Adrenal gland (tissue), 12 donors: ENCODE data around the gene DLG2. TPM values are rescaled to one million over a fixed set of nuclear protein-coding genes. Genes with fewer than 3 reads are reported as not detected.

Source experiments
- DNase-seq, 7 donors: peaks; one replicate each; pipeline ENCODE4 v3.0.0-alpha.2; 2019 to 2020
- H3K27ac ChIP-seq, 5 donors: fragments of 200-600 bp; sonication (generic) in 4 of 5; 1 replicate in 3 of 5; 2 replicates in 2 of 5; pipeline versions ENCODE4 v1.5.1 to v1.8.0; 2016 to 2020; ENCODE audit warnings: mild to moderate bottlenecking in 1 of 5
- H3K27me3 ChIP-seq: fragments of 200-600 bp; 2 replicates; pipeline ENCODE4 v1.8.0; 2021
- H3K36me3 ChIP-seq, 2 donors: fragments of 200-600 bp; replicated peaks in 1 of 2; 1 replicate in 1 of 2; 2 replicates in 1 of 2; pipeline versions ENCODE4 v1.5.1 to v1.8.0; 2018 to 2022
- H3K4me1 ChIP-seq, 2 donors: fragments of 200-600 bp; replicated peaks in 1 of 2; 1 replicate in 1 of 2; 2 replicates in 1 of 2; pipeline versions ENCODE4 v1.5.1 to v1.8.0; 2018 to 2021
- H3K4me3 ChIP-seq, 4 donors: fragments of 200-600 bp; sonication (generic) in 3 of 4; one replicate each; pipeline ENCODE4 v1.5.1; 2016 to 2018
- H3K9me3 ChIP-seq, 3 donors: fragments of 200-600 bp; sonication (generic) in 1 of 3; replicated peaks in 1 of 3; 1 replicate in 2 of 3; 2 replicates in 1 of 3; pipeline versions ENCODE4 v1.5.1 to v1.8.0; 2016 to 2021
- CTCF ChIP-seq, 6 experiments: fragments of 450-650 bp in 4 of 6; fragments of 200-600 bp in 2 of 6; sonication (generic) in 1 of 6; IDR thresholded peaks; 1 replicate in 5 of 6; 2 replicates in 1 of 6; pipeline versions ENCODE4 v1.5.1 to v1.8.0; 2016 to 2021; ENCODE audit warnings: antibody characterized with exemption in 6 of 6, mild to moderate bottlenecking in 2 of 6, moderate library complexity in 1 of 6
- POLR2A ChIP-seq, 2 donors: fragments of 450-650 bp; IDR thresholded peaks; one replicate each; pipeline ENCODE4 v1.6.1; 2017; ENCODE audit warnings: antibody characterized with exemption in 2 of 2, mild to moderate bottlenecking in 2 of 2, moderate library complexity in 1 of 2
- WGBS, 4 donors: extraction: QIAGEN DNeasy Blood & Tissue Kit in 2 of 4; methylation state at CpG; one replicate each; pipeline versions ENCODE4 v1.1.5 to v1.1.7; 2013 to 2017; 5-methylcytosine and 5-hydroxymethylcytosine counted together
- intact Hi-C, 2 donors: fragments of 100-400 bp; cut with DNase I; formaldehyde crosslinking; loops; one replicate each; pipeline versions ENCODE4 v1.14.1 to v1.15.0; 2022 to 2023
- polyA plus RNA-seq, 3 donors: library from polyadenylated mRNA; stranded (reverse); fragments of 200-250 nt in 2 of 3; fragments of 350-450 nt in 1 of 3; fragmentation: Illumina TruSeq in 1 of 3; extraction: RNeasy Lipid Tissue Mini Kit (QIAGEN cat#74804) in 1 of 3; gene quantifications; one replicate each; pipeline ENCODE4 v1.2.3, GENCODE V29; 2013 to 2014
- total RNA-seq, 9 donors: library from RNA; depleted of rRNA in 4 of 9; stranded (reverse); fragments of >200 nt in 4 of 9; fragments of 120-200 nt in 1 of 9; fragmentation: NEBNext Ultra II Directional in 1 of 9; extraction: Animal tissue kit (Norgen Biotek cat#: 25700) in 1 of 9; gene quantifications; one replicate each; pipeline versions ENCODE4 v1.1.0 to v1.2.4, GENCODE V29; 2013 to 2023
- donor health status: healthy with polysubstance abuse.
- donor health status: Bipolar disorder and iron deficiency.
- donor health status: DM: yes; HTN: yes; CAD: no.
- donor health status: DM: no; HTN: no; CAD: no.
- donor health status: DM: no; HTN: no; CAD: no.
- donor health status: DM: yes; HTN: yes; CAD: no.

DLG2 gene
- total and polyA plus RNA-seq, 12 donors = 8.3 to 101 (median 37.5) TPM

DNA sequence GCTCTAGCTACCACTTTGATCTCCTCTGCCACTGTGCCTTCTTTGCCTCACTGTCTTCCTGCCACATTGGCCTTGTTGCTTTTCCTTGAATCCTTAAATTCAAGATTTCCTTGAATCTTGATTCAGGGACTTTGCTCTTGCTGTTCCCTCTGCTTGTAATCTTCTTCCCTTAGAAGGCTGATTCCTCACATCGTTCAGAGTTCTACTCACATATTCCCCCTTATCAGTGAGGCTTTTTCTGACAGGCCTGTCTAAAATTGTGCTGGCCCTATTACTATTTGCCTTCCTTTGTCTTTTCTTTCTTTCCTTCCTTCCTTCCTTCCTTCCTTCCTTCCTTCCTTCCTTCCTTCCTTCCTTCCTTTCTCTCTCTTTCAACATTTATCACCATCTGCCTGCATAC, 2134.1 kb downstream of the DLG2 start:
- TF ChIP-seq POLR2A (IDR thresholded peaks at IDR 0.05) (no peak), CTCF (IDR thresholded peaks at IDR 0.05) (no peak)
- DNase-seq = no peak
- H3K4me3 ChIP-seq = no peak overlapping the region
- no peaks in the 10 kb centered on the region for H3K4me1 ChIP-seq
- no peak overlapping the region for H3K27ac ChIP-seq
- 70 to 94% (median 79%) methylated on average over 1 of the region's 1 CpG for WGBS, 4 donors
- H3K36me3 ChIP-seq = no peaks in the 10 kb centered on the region
- no peaks in the 10 kb centered on the region for H3K27me3 ChIP-seq
- intact Hi-C loops = no loop called here
- no peaks in the 10 kb centered on the region for H3K9me3 ChIP-seq

- intact Hi-C loops = no loop called here
- no peak for TF ChIP-seq CTCF (IDR thresholded peaks at IDR 0.05)
- TF ChIP-seq POLR2A (IDR thresholded peaks at IDR 0.05) = no peak
These were observed 2143.3 kb downstream of the DLG2 start for GRCh38 chr11:83483808-83484207.

GRCh38 chr11:83480811-83481210, 2146.3 kb downstream of the DLG2 start:
- Histone ChIP-seq H3K4me1 (no peaks in the 10 kb centered on the region), H3K4me3 (no peak overlapping the region), H3K27ac (no peak overlapping the region), H3K36me3 (no peaks in the 10 kb centered on the region), H3K27me3 (no peaks in the 10 kb centered on the region), H3K9me3 (no peaks in the 10 kb centered on the region)
- no peak for TF ChIP-seq POLR2A (IDR thresholded peaks at IDR 0.05)
- no peak for TF ChIP-seq CTCF (IDR thresholded peaks at IDR 0.05)
- intact Hi-C loops = no loop called here
- DNase-seq = no peak
- WGBS, 4 donors = 62 to 67% (median 66%) methylated on average over 3 of the region's 3 CpGs

More at GRCh38 chr11:83483808-83484207, 2143.3 kb downstream of the DLG2 start:
- no peaks in the 10 kb centered on the region for H3K27me3 ChIP-seq
- H3K27ac ChIP-seq = no peak overlapping the region
- H3K9me3 ChIP-seq = no peaks in the 10 kb centered on the region
- WGBS, 4 donors = 80 to 94% (median 84%) methylated on average over 6 of the region's 6 CpGs
- no peak overlapping the region for H3K4me3 ChIP-seq
- no peaks in the 10 kb centered on the region for H3K4me1 ChIP-seq
- no peaks in the 10 kb centered on the region for H3K36me3 ChIP-seq
- DNase-seq = no peak

GRCh38 chr11:83480251-83480650, 2146.9 kb downstream of the DLG2 start:
- TF ChIP-seq CTCF (IDR thresholded peaks at IDR 0.05) (no peak), POLR2A (IDR thresholded peaks at IDR 0.05) (no peak)
- 85 to 88% (median 86%) methylated on average over 8 of the region's 8 CpGs for WGBS, 4 donors
- Histone ChIP-seq H3K4me3 (no peak overlapping the region), H3K4me1 (no peaks in the 10 kb centered on the region), H3K27me3 (no peaks in the 10 kb centered on the region), H3K9me3 (no peaks in the 10 kb centered on the region), H3K27ac (no peak overlapping the region), H3K36me3 (no peaks in the 10 kb centered on the region)
- intact Hi-C loops = no loop called here
- DNase-seq = no peak
